Spleen (tissue), 11 donors: ENCODE data around the gene FOLH1. TPM values are rescaled to one million over a fixed set of nuclear protein-coding genes. Genes with fewer than 3 reads are reported as not detected.
"Not testable (repeated sequence)": the region's sequence is repeated elsewhere in the genome, so short reads cannot be mapped to it uniquely, and the experiment has no call there.

Experiments used
- DNase-seq: peaks from one replicate; pipeline ENCODE4 v3.0.0-alpha.2; 2020
- H3K27ac ChIP-seq, 8 donors: fragments of 200-600 bp; sonication (generic) in 7 of 8; 1 replicate in 4 of 8; 2 replicates in 4 of 8; pipeline versions ENCODE4 v1.5.0 to v1.8.0; 2016 to 2021; ENCODE audit warnings: inconsistent platforms in 4 of 8, mild to moderate bottlenecking in 4 of 8, moderate library complexity in 1 of 8
- H3K27me3 ChIP-seq, 7 donors: fragments of 200-600 bp; sonication (generic) in 6 of 7; replicated peaks in 1 of 7; 1 replicate in 4 of 7; 2 replicates in 3 of 7; pipeline versions ENCODE4 v1.5.0 to v1.8.0; 2016 to 2021; ENCODE audit warnings: inconsistent platforms in 3 of 7, mild to moderate bottlenecking in 1 of 7
- H3K36me3 ChIP-seq, 6 donors: fragments of 200-600 bp; sonication (generic) in 5 of 6; 1 replicate in 4 of 6; 2 replicates in 2 of 6; pipeline versions ENCODE4 v1.5.0 to v1.8.0; 2016 to 2021; ENCODE audit warnings: inconsistent platforms in 2 of 6
- H3K4me1 ChIP-seq, 6 donors: fragments of 200-600 bp; sonication (generic) in 5 of 6; 1 replicate in 3 of 6; 2 replicates in 3 of 6; pipeline versions ENCODE4 v1.5.0 to v1.8.0; 2016 to 2021; ENCODE audit warnings: inconsistent platforms in 3 of 6
- H3K4me3 ChIP-seq, 8 donors: fragments of 200-600 bp; sonication (generic) in 7 of 8; 1 replicate in 4 of 8; 2 replicates in 4 of 8; pipeline versions ENCODE4 v1.5.0 to v1.8.0; 2016 to 2021; ENCODE audit warnings: inconsistent platforms in 4 of 8, mild to moderate bottlenecking in 4 of 8, moderate library complexity in 2 of 8
- H3K9me3 ChIP-seq, 8 donors: fragments of 200-600 bp; sonication (generic) in 7 of 8; 1 replicate in 4 of 8; 2 replicates in 4 of 8; pipeline versions ENCODE4 v1.5.0 to v1.8.0; 2016 to 2021; ENCODE audit warnings: inconsistent platforms in 4 of 8
- CTCF ChIP-seq, 11 experiments: fragments of 200-600 bp in 7 of 11; fragments of 450-650 bp in 4 of 11; sonication (generic) in 4 of 11; IDR thresholded peaks in 8 of 11; conservative IDR thresholded peaks in 3 of 11; 1 replicate in 7 of 11; 2 replicates in 4 of 11; pipeline versions ENCODE4 v1.4.0 to v1.8.0; 2016 to 2021; ENCODE audit warnings: antibody characterized with exemption in 11 of 11, inconsistent platforms in 4 of 11, mild to moderate bottlenecking in 1 of 11
- POLR2A ChIP-seq, 3 donors: fragments of 450-650 bp; IDR thresholded peaks; one replicate each; pipeline ENCODE4 v1.5.1; 2017; ENCODE audit warnings: antibody characterized with exemption in 3 of 3, mild to moderate bottlenecking in 1 of 3
- POLR2AphosphoS5 ChIP-seq, 3 donors: sonication (generic); formaldehyde crosslinking; IDR thresholded peaks; one replicate each; pipeline ENCODE4 v1.5.1; 2017; ENCODE audit warnings: antibody characterized with exemption in 3 of 3
- WGBS, 5 donors: extraction: QIAGEN DNeasy Blood & Tissue Kit in 3 of 5; methylation state at CpG; one replicate each; pipeline versions ENCODE4 v1.1.5 to v1.1.7; 2013 to 2018; 5-methylcytosine and 5-hydroxymethylcytosine counted together
- intact Hi-C: fragments of 100-400 bp; cut with DNase I; formaldehyde crosslinking; loops from one replicate; pipeline ENCODE4 v1.15.0; 2023; ENCODE audit warnings: low total_unique reads
- polyA plus RNA-seq, 3 donors: library from polyadenylated mRNA; stranded (reverse); fragments of 200-250 nt; gene quantifications; one replicate each; pipeline ENCODE4 v1.2.1, GENCODE V29; 2013
- total RNA-seq, 7 donors: library from RNA; depleted of rRNA in 3 of 7; stranded (reverse); fragments of >200 nt in 3 of 7; fragmentation: NEBNext Ultra II Directional in 4 of 7; extraction: Animal tissue kit (Norgen Biotek cat#: 25700) in 4 of 7; gene quantifications; one replicate each; pipeline versions ENCODE4 v1.1.0 to v1.2.1, GENCODE V29; 2016 to 2021
- donor health status: healthy with polysubstance abuse.
- donor health status: DM: no; HTN: no; CAD: no; lungs with moderate emphysema.
- donor health status: DM: no; HTN: no; CAD: no.
- donor health status: Bipolar disorder and iron deficiency.
- donor health status: healthy.
- donor health status: DM: no; HTN: no; CAD: no.
- donor health status: DM: yes; HTN: yes; CAD: no.

The FOLH1 gene
- total and polyA plus RNA-seq, 10 donors, result 1.2 to 14.0 (median 3.9) TPM

- WGBS, 5 donors, result 57 to 68% (median 66%) methylated on average over 1 of the region's 1 CpG
- H3K4me3 ChIP-seq, H3K9me3 ChIP-seq, intact Hi-C loops, H3K4me1 ChIP-seq, H3K36me3 ChIP-seq, H3K27me3 ChIP-seq, DNase-seq, H3K27ac ChIP-seq: not testable (repeated sequence)
- TF ChIP-seq CTCF (IDR thresholded peaks at IDR 0.05 in 8 of 11, conservative IDR thresholded peaks at IDR 0.05 in 3 of 11), result peak in 1 of 11 experiments; percentile 15
These were observed 22.1 kb upstream of the FOLH1 start for GRCh38 chr11:49230534-49230933.

- H3K9me3 ChIP-seq, H3K36me3 ChIP-seq, intact Hi-C loops, H3K27ac ChIP-seq, H3K27me3 ChIP-seq, DNase-seq, H3K4me1 ChIP-seq, H3K4me3 ChIP-seq: not testable (repeated sequence)
- 78 to 86% (median 83%) methylated on average over 3 of the region's 3 CpGs for WGBS, 5 donors
These were observed 21.6 kb upstream of the FOLH1 start for GRCh38 chr11:49230001-49230400.

GRCh38 chr11:49229136-49229535 lies 20.7 kb upstream of the FOLH1 start:
- intact Hi-C loops, H3K27ac ChIP-seq, H3K4me1 ChIP-seq, H3K27me3 ChIP-seq, H3K4me3 ChIP-seq, DNase-seq, H3K36me3 ChIP-seq, H3K9me3 ChIP-seq: not testable (repeated sequence)
- TF ChIP-seq CTCF (IDR thresholded peaks at IDR 0.05 in 8 of 11, conservative IDR thresholded peaks at IDR 0.05 in 3 of 11), result peak in 4 of 11 experiments; percentile 30 to 35 (median 32)
- 60 to 77% (median 70%) methylated on average over 2 of the region's 2 CpGs for WGBS, 5 donors

- H3K4me1 ChIP-seq, DNase-seq, H3K27ac ChIP-seq, H3K27me3 ChIP-seq, H3K4me3 ChIP-seq, H3K9me3 ChIP-seq, intact Hi-C loops, H3K36me3 ChIP-seq: not testable (repeated sequence)
- 74 to 85% (median 81%) methylated on average over 8 of the region's 8 CpGs for WGBS, 5 donors
These were observed 16.9 kb upstream of the FOLH1 start for GRCh38 chr11:49225255-49225785.

- Histone ChIP-seq H3K4me1 (no peaks in the 10 kb centered on the region), H3K9me3 (no peaks in the 10 kb centered on the region), H3K27ac (no peak overlapping the region), H3K27me3 (no peaks in the 10 kb centered on the region), H3K4me3 (no peak overlapping the region), H3K36me3 (no peaks in the 10 kb centered on the region)
- TF ChIP-seq POLR2A (IDR thresholded peaks at IDR 0.05) (no peak), POLR2AphosphoS5 (IDR thresholded peaks at IDR 0.05) (no peak), CTCF (IDR thresholded peaks at IDR 0.05 in 8 of 11, conservative IDR thresholded peaks at IDR 0.05 in 3 of 11) (no peak)
- WGBS, 5 donors, result 87 to 92% (median 88%) methylated on average over 5 of the region's 5 CpGs
- intact Hi-C loops, result no loop called here
- DNase-seq, result no peak
These were observed 12.7 kb upstream of the FOLH1 start for GRCh38 chr11:49221112-49221511.
